Middle frontal gyrus (tissue), 1 donor: ENCODE data around the gene CNOT11.
A peak's percentile ranks its signal among the peaks of the same experiment; 100 is the strongest.
"Not testable (repeated sequence)": the region's sequence is repeated elsewhere in the genome, so short reads cannot be mapped to it uniquely, and the experiment has no call there.

Experiments
- DNase-seq: peaks from one replicate; pipeline ENCODE4 v3.0.0-alpha.2; 2015; ENCODE audit warnings: low spot score; ENCODE audit errors: extremely low spot score

CNOT11 gene

GRCh38 chr2:101308432-101309210, 55.9 kb downstream of the CNOT11 start, which contains the start of gene RNF149:
Gene RNF149 (minus strand): TSS chr2:101308701. CDS start chr2:101308588, 113 bp downstream.
- DNase-seq, result peak; percentile 87

GRCh38 chr2:101310090-101310833, 57.6 kb downstream of the CNOT11 start:
- DNase-seq, result no peak

DNA sequence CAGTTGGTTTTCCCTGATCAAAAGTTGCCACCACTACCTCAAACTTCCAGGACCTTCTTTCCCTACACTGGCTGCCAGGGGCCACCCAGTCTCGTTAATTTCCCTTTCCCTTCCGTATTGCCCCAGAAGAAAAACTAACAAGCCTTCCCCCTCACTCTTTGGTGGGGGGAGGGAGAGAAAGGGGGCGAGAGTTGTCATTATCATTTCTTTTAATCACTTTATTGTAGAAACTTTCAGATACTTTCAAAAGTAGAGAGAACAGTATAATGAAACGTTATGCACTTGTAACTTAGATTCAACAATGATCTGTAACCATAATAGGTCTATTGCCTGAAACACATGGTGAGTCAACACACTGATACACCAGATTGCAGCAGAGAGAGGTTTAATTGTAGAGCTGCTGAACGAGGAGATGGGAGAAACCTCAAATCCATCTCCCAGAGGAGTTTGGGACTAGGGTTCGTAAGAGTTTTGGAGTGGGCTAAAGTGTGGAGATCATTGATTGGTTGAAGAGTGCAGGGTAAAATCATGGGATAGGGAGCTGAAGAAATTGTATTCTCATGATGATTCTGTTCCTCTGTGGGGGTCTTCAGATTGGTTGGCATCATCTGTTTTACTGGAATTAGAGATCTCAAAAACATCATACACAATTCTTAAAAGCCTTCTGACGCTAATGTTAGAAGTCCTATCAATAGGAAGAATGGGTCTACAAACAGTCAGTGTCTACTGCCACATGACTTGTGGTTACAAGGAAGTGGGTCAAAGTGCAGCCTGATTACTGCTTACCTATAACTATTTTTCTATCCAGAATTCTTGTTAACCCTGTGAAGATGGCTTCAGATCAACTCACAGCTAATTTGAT, 58.4 kb downstream of the CNOT11 start:
- DNase-seq, result no peak

GRCh38 chr2:101311696-101312017, 59.0 kb downstream of the CNOT11 start:
- DNase-seq, result no peak

- DNase-seq, result not testable (repeated sequence)
Measured at GRCh38 chr2:101316568-101316967, 63.9 kb downstream of the CNOT11 start.
